ENCODE data around the gene NTM.

The NTM gene

GRCh38 chr11:131653260-131653659 is 282.8 kb downstream of the NTM start:
- DNase-seq = no peak

- no peak for DNase-seq
Measured at GRCh38 chr11:131654849-131655248, 284.4 kb downstream of the NTM start.

GRCh38 chr11:131656179-131656838 is 285.9 kb downstream of the NTM start:
- no peak for DNase-seq

- no peak for DNase-seq
Measured at GRCh38 chr11:131656839-131657211, 286.4 kb downstream of the NTM start.

- no peak for DNase-seq
Measured at GRCh38 chr11:131658414-131658813, 288.0 kb downstream of the NTM start.

- no peak for DNase-seq
Measured at GRCh38 chr11:131658952-131659351, 288.5 kb downstream of the NTM start.

- DNase-seq = no peak
Measured at GRCh38 chr11:131659931-131660330, 289.5 kb downstream of the NTM start.

- no peak for DNase-seq
Measured at GRCh38 chr11:131661132-131661531, 290.7 kb downstream of the NTM start.

GRCh38 chr11:131662317-131662972 is 292.0 kb downstream of the NTM start:
- no peak for DNase-seq

- no peak for DNase-seq
Measured at GRCh38 chr11:131662993-131663392, 292.6 kb downstream of the NTM start.

- DNase-seq = no peak
Measured at GRCh38 chr11:131663405-131664200, 293.2 kb downstream of the NTM start.

GRCh38 chr11:131664293-131664692 is 293.9 kb downstream of the NTM start:
- no peak for DNase-seq

- no peak for DNase-seq
Measured at GRCh38 chr11:131664816-131665215, 294.4 kb downstream of the NTM start.

GRCh38 chr11:131665344-131665968 is 295.0 kb downstream of the NTM start:
- no peak for DNase-seq

- no peak for DNase-seq
Measured at GRCh38 chr11:131666006-131666405, 295.6 kb downstream of the NTM start.

- no peak for DNase-seq
Measured at GRCh38 chr11:131666617-131667016, 296.2 kb downstream of the NTM start.

GRCh38 chr11:131667566-131667965 is 297.2 kb downstream of the NTM start:
- DNase-seq = no peak

- DNase-seq = peak; percentile 46
Measured at GRCh38 chr11:131668500-131669400, 298.3 kb downstream of the NTM start.

GRCh38 chr11:131669401-131669780 is 299.0 kb downstream of the NTM start:
- no peak for DNase-seq

- no peak for DNase-seq
Measured at GRCh38 chr11:131670876-131671275, 300.5 kb downstream of the NTM start.

- no peak for DNase-seq
Measured at GRCh38 chr11:131671320-131671719, 300.9 kb downstream of the NTM start.

GRCh38 chr11:131671734-131672133 is 301.3 kb downstream of the NTM start:
- no peak for DNase-seq

GRCh38 chr11:131672191-131672590 is 301.8 kb downstream of the NTM start:
- no peak for DNase-seq

All from activated CD4-positive, alpha-beta T cell treated with anti-CD3 and anti-CD28 coated beads, Interleukin-2, amount 50 U/mL, for 16 hours (primary cell).